Colonic mucosa (tissue), 4 donors: ENCODE results near the gene MXRA8. TPM values are rescaled to one million over a fixed set of nuclear protein-coding genes. Genes with fewer than 3 reads are reported as not detected.
A peak's percentile ranks its signal among the peaks of the same experiment; 100 is the strongest.

Source experiments
- DNase-seq: peaks from one replicate; pipeline ENCODE4 v3.0.0-alpha.2; 2020
- H3K27ac ChIP-seq: fragments of 200-600 bp; one replicate; pipeline ENCODE4 v1.8.0; 2021
- H3K27me3 ChIP-seq: fragments of 200-600 bp; one replicate; pipeline ENCODE4 v1.8.0; 2021
- H3K36me3 ChIP-seq: fragments of 200-600 bp; one replicate; pipeline ENCODE4 v1.8.0; 2021
- H3K4me1 ChIP-seq: fragments of 200-600 bp; one replicate; pipeline ENCODE4 v1.8.0; 2021; ENCODE audit warnings: mild to moderate bottlenecking
- H3K4me3 ChIP-seq: fragments of 200-600 bp; one replicate; pipeline ENCODE4 v1.8.0; 2021
- H3K9ac ChIP-seq, 2 donors: one replicate each; pipeline ENCODE4 v1.7.0; 2013; ENCODE audit warnings: control low read depth in 2 of 2, low read depth in 2 of 2, low read length in 2 of 2
- H3K9me3 ChIP-seq: fragments of 200-600 bp; one replicate; pipeline ENCODE4 v1.8.0; 2021
- CTCF ChIP-seq: fragments of 200-600 bp; IDR thresholded peaks from one replicate; pipeline ENCODE4 v1.8.0; 2022; ENCODE audit warnings: antibody characterized with exemption, mild to moderate bottlenecking
- intact Hi-C: fragments of 100-400 bp; cut with DNase I; formaldehyde crosslinking; loops from one replicate; pipeline ENCODE4 v1.14.1; 2022
- total RNA-seq, 2 donors: library from RNA; stranded (reverse); fragmentation: NEBNext Ultra II Directional in 1 of 2; extraction: Animal tissue kit (Norgen Biotek cat#: 25700) in 1 of 2; gene quantifications; one replicate each; pipeline ENCODE4 v1.2.1, GENCODE V29; 2021
- donor health status: healthy.
- donor health status: DM: no; HTN: no; CAD: no.
- donor health status: DM: no; HTN: no; CAD: no.

MXRA8 gene
- total RNA-seq, 2 donors from 2014 or later = 5.9 to 14.0 TPM

DNA sequence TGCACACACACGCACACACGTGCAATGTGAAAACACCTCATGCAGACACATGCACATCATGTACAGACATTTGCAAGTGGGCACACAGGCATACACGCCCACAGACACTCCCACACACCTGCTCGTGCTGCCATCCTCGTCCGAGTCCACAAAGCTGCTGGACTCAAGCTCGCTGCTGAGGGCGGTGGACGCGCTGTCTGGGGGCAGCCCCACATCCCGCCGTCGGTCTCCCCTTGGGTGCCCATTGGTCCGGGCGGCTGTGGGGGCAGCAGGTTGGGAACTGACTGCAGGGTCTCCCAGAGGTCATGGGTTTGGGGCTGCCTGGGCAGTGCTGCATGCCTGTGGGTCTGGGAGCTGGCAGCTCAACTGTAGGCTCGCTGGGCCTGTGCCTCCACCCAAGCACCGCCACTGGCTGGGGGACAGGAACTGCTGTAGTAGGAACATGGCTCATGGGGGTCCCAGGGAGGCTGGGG is 16.8 kb downstream of the MXRA8 start:
- DNase-seq = no peak
- intact Hi-C loops = no loop called here
- no peaks in the 10 kb centered on the region for H3K36me3 ChIP-seq

DNA sequence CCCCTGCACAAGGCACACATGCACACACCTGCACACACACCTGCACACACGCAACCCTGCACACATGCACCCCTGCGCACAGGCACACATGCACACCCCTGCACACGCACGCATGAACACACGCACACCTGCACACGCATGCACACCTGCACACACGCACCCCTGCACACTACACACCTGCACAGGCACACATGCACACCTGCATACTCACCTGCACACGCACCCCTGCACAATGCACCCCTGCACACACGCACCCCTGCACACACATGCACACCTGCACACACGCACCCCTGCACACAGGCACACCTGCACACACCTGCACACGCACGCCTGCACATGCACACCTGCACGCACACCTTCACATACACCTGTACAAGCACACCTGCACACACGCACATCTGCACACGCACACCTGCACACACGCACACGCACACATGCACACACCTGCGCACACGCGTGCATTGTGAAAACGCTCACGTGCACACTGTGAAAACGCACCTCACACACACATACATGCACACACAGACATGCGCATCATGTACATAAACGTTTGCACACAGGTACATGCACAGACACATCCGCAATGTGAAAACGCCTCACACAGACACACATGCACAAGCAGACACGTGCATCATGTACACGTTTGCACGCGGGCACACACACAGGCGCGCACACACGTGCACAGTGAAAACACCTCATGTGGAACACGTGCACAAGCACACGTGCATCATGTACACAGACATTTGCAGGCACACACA is 17.4 kb downstream of the MXRA8 start:
- H3K36me3 ChIP-seq = no peaks in the 10 kb centered on the region
- H3K9me3 ChIP-seq = no peaks in the 10 kb centered on the region
- peaks cover 9% of the 10 kb centered on the region for H3K4me1 ChIP-seq
- no peak for TF ChIP-seq CTCF
- no peak overlapping the region for H3K27ac ChIP-seq
- H3K27me3 ChIP-seq = no peaks in the 10 kb centered on the region
- intact Hi-C loops = no loop called here
- DNase-seq = no peak
- H3K9ac ChIP-seq = no peak overlapping the region
- no peak overlapping the region for H3K4me3 ChIP-seq

More for the DNA sequence above, 16.8 kb downstream of the MXRA8 start:
- H3K4me3 ChIP-seq = no peak overlapping the region
- peaks cover 9% of the 10 kb centered on the region for H3K4me1 ChIP-seq
- H3K27me3 ChIP-seq = no peaks in the 10 kb centered on the region
- TF ChIP-seq CTCF = no peak
- no peak overlapping the region for H3K27ac ChIP-seq
- no peaks in the 10 kb centered on the region for H3K9me3 ChIP-seq
- H3K9ac ChIP-seq = no peak overlapping the region

GRCh38 chr1:1340185-1340584 is 18.2 kb downstream of the MXRA8 start:
- no peak overlapping the region for H3K27ac ChIP-seq
- TF ChIP-seq CTCF = no peak
- intact Hi-C loops = no loop called here
- no peak overlapping the region for H3K9ac ChIP-seq
- H3K36me3 ChIP-seq = no peaks in the 10 kb centered on the region
- H3K4me3 ChIP-seq = no peak overlapping the region
- H3K27me3 ChIP-seq = no peaks in the 10 kb centered on the region
- H3K4me1 ChIP-seq = peaks cover 5% of the 10 kb centered on the region
- H3K9me3 ChIP-seq = no peaks in the 10 kb centered on the region
- no peak for DNase-seq

GRCh38 chr1:1338278-1338677 is 20.1 kb downstream of the MXRA8 start:
- no peaks in the 10 kb centered on the region for H3K27me3 ChIP-seq
- DNase-seq = no peak

GRCh38 chr1:1337793-1338147 is 20.6 kb downstream of the MXRA8 start:
- H3K36me3 ChIP-seq = no peaks in the 10 kb centered on the region
- no peak for TF ChIP-seq CTCF
- H3K9me3 ChIP-seq = no peaks in the 10 kb centered on the region
- intact Hi-C loops = no loop called here
- H3K4me3 ChIP-seq = no peak overlapping the region
- H3K9ac ChIP-seq = no peak overlapping the region
- peak; percentile 72 for DNase-seq
- H3K4me1 ChIP-seq = no peaks in the 10 kb centered on the region
- H3K27ac ChIP-seq = no peak overlapping the region
- H3K27me3 ChIP-seq = no peaks in the 10 kb centered on the region

More at GRCh38 chr1:1338278-1338677, 20.1 kb downstream of the MXRA8 start:
- no peak for TF ChIP-seq CTCF
- intact Hi-C loops = no loop called here
- Histone ChIP-seq H3K27ac (no peak overlapping the region), H3K36me3 (no peaks in the 10 kb centered on the region), H3K9ac (no peak overlapping the region), H3K4me1 (no peaks in the 10 kb centered on the region), H3K4me3 (no peak overlapping the region), H3K9me3 (no peaks in the 10 kb centered on the region)
